ENCODE measurements around the gene GFOD2.

Gene GFOD2

GRCh38 chr16:67647681-67648080, 71.4 kb downstream of the GFOD2 start:
- in situ Hi-C loops (cut with MboI; ENCODE audit: low sequenced_read_pairs): loop anchor here (10.0 kb wide), 1 partner anchor 103 kb away; no protein-coding TSS in a partner anchor

- in situ Hi-C loops (cut with MboI; ENCODE audit: low sequenced_read_pairs): loop anchor here (10.0 kb wide), 1 partner anchor 102 kb away; no protein-coding TSS in a partner anchor
Observed at GRCh38 chr16:67647111-67647651, 71.9 kb downstream of the GFOD2 start.

- in situ Hi-C loops (cut with MboI; ENCODE audit: low sequenced_read_pairs): loop anchor here (10.0 kb wide), 1 partner anchor 101 kb away; no protein-coding TSS in a partner anchor
Observed at GRCh38 chr16:67645397-67646121, 73.6 kb downstream of the GFOD2 start.

- in situ Hi-C loops (cut with MboI; ENCODE audit: low sequenced_read_pairs): loop anchor here (10.0 kb wide), 1 partner anchor 99 kb away; no protein-coding TSS in a partner anchor
Observed at GRCh38 chr16:67644038-67644437, 75.1 kb downstream of the GFOD2 start.

- in situ Hi-C loops (cut with MboI; ENCODE audit: low sequenced_read_pairs): loop anchor here (10.0 kb wide), 1 partner anchor 97 kb away; no protein-coding TSS in a partner anchor
Observed at GRCh38 chr16:67641779-67642708, 77.1 kb downstream of the GFOD2 start.

GRCh38 chr16:67637625-67638024, 81.5 kb downstream of the GFOD2 start:
- in situ Hi-C loops (cut with MboI; ENCODE audit: low sequenced_read_pairs): no loop called here

GRCh38 chr16:67636713-67637112, 82.4 kb downstream of the GFOD2 start:
- in situ Hi-C loops (cut with MboI; ENCODE audit: low sequenced_read_pairs): no loop called here

- in situ Hi-C loops (cut with MboI; ENCODE audit: low sequenced_read_pairs): no loop called here
Observed at GRCh38 chr16:67632415-67633172, 86.5 kb downstream of the GFOD2 start.

GRCh38 chr16:67628216-67628615, 90.9 kb downstream of the GFOD2 start:
- in situ Hi-C loops (cut with MboI; ENCODE audit: low sequenced_read_pairs): no loop called here

Data from HL-60/S4 treated with phorbol 12-myristate 13-acetate at 8.2 ng/mL for 4 days and 3 days (cell line).